Activated T-helper 9 cell treated with anti-CD3 and anti-CD28 coated beads, Interleukin-2, amount 50 U/mL, for 16 hours (primary cell): ENCODE data around the gene MYBPH.

Source experiments
- DNase-seq: peaks from one replicate; pipeline ENCODE4 v3.0.0-alpha.2; 2020; ENCODE audit warnings: low read depth

MYBPH gene

GRCh38 chr1:203166192-203166940, 9.3 kb downstream of the MYBPH start:
- DNase-seq, result no peak

GRCh38 chr1:203165800-203166161, 9.8 kb downstream of the MYBPH start:
- DNase-seq, result no peak

GRCh38 chr1:203165101-203165799, 10.4 kb downstream of the MYBPH start:
- no peak for DNase-seq

- no peak for DNase-seq
Observed at GRCh38 chr1:203163891-203164635, 11.6 kb downstream of the MYBPH start.

- DNase-seq, result no peak
Observed at GRCh38 chr1:203162403-203162802, 13.2 kb downstream of the MYBPH start.

GRCh38 chr1:203161703-203162102, 13.9 kb downstream of the MYBPH start:
- DNase-seq, result no peak

- no peak for DNase-seq
Observed at GRCh38 chr1:203161175-203161574, 14.5 kb downstream of the MYBPH start.

- no peak for DNase-seq
Observed at GRCh38 chr1:203159844-203160243, 15.8 kb downstream of the MYBPH start.

GRCh38 chr1:203158960-203159665, 16.5 kb downstream of the MYBPH start:
- DNase-seq, result no peak

- no peak for DNase-seq
Observed at GRCh38 chr1:203158423-203158822, 17.2 kb downstream of the MYBPH start.

GRCh38 chr1:203156280-203156679, 19.3 kb downstream of the MYBPH start:
- DNase-seq, result no peak

- no peak for DNase-seq
Observed at GRCh38 chr1:203153989-203154821, 21.4 kb downstream of the MYBPH start.

- no peak for DNase-seq
Observed at GRCh38 chr1:203153051-203153988, 22.3 kb downstream of the MYBPH start.

GRCh38 chr1:203152158-203153034, 23.2 kb downstream of the MYBPH start:
- DNase-seq, result no peak

GRCh38 chr1:203151362-203152157, 24.1 kb downstream of the MYBPH start:
- DNase-seq, result no peak

- DNase-seq, result no peak
Observed at GRCh38 chr1:203150511-203151297, 24.9 kb downstream of the MYBPH start.

GRCh38 chr1:203149188-203149840, 26.3 kb downstream of the MYBPH start:
- no peak for DNase-seq
